Ishikawa (cell line): Measurements from ENCODE around the gene TMEM161A.

Experiments
- CEBPB ChIP-seq: IDR thresholded peaks from 2 replicates; pipeline ENCODE4 v1.6.1; 2012
- CREB1 ChIP-seq: IDR thresholded peaks from 2 replicates; pipeline ENCODE4 v1.6.1; 2012; ENCODE audit warnings: low read depth
- EGR1 ChIP-seq: IDR thresholded peaks from 2 replicates; pipeline ENCODE4 v1.6.1; 2012
- EP300 ChIP-seq: IDR thresholded peaks from 2 replicates; pipeline ENCODE4 v1.6.1; 2012; ENCODE audit warnings: borderline replicate concordance
- FOXM1 ChIP-seq: IDR thresholded peaks from 2 replicates; pipeline ENCODE4 v1.6.1; 2012; ENCODE audit warnings: low read depth, borderline replicate concordance
- MAX ChIP-seq: IDR thresholded peaks from 2 replicates; pipeline ENCODE4 v1.6.1; 2012
- NFIC ChIP-seq: IDR thresholded peaks from 2 replicates; pipeline ENCODE4 v1.6.1; 2012
- RAD21 ChIP-seq: IDR thresholded peaks from 2 replicates; pipeline ENCODE4 v1.6.1; 2012; ENCODE audit warnings: low read depth
- REST ChIP-seq: IDR thresholded peaks from 2 replicates; pipeline ENCODE4 v1.6.1; 2012; ENCODE audit warnings: low read depth, mild to moderate bottlenecking
- TAF1 ChIP-seq: IDR thresholded peaks from 2 replicates; pipeline ENCODE4 v1.6.1; 2012; ENCODE audit warnings: low read depth, mild to moderate bottlenecking
- TCF12 ChIP-seq: IDR thresholded peaks from 2 replicates; pipeline ENCODE4 v1.6.1; 2012; ENCODE audit warnings: low read depth
- TEAD4 ChIP-seq: IDR thresholded peaks from 2 replicates; pipeline ENCODE4 v1.6.1; 2012
- USF1 ChIP-seq: IDR thresholded peaks from 2 replicates; pipeline ENCODE4 v1.6.1; 2012
- YY1 ChIP-seq: IDR thresholded peaks from 2 replicates; pipeline ENCODE4 v1.6.1; 2012; ENCODE audit warnings: low read depth
- ZBTB7A ChIP-seq: IDR thresholded peaks from 2 replicates; pipeline ENCODE4 v1.6.1; 2012; ENCODE audit warnings: low read depth

The TMEM161A gene

DNA sequence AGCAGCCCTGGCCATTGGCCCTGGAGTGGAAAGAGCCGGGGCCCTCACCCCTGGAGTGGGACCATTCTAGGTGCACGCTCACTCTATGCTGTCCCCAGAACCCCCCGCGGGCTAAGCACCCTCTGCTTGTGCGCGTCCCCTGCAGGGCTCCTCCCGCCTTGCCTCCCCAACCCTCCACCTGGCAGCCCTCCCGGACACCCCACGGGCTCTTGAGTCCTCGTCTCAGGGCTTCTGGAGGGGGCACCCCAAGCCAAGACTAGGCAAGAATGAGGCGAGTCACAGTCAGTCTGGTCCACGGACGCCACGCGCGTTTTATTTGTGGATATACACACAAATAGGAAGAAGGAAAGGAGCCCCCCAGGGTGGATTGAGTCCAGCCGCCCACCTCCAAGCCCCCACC, 7.0 kb upstream of the TMEM161A start:
- TF ChIP-seq ZBTB7A (no peak), REST (no peak), NFIC (no peak), EGR1 (no peak), FOXM1 (no peak), MAX (no peak), EP300 (no peak), USF1 (no peak), CEBPB (no peak), TAF1 (no peak), RAD21 (no peak), TCF12 (no peak), YY1 (no peak)

GRCh38 chr19:19142347-19142746, 4.1 kb upstream of the TMEM161A start:
- TF ChIP-seq TEAD4 (no peak), EP300 (no peak), EGR1 (no peak), RAD21 (no peak), TAF1 (no peak), USF1 (no peak), MAX (no peak), NFIC (no peak), REST (no peak), CREB1 (no peak), ZBTB7A (no peak), FOXM1 (no peak), CEBPB (no peak), YY1 (no peak), TCF12 (no peak)

DNA sequence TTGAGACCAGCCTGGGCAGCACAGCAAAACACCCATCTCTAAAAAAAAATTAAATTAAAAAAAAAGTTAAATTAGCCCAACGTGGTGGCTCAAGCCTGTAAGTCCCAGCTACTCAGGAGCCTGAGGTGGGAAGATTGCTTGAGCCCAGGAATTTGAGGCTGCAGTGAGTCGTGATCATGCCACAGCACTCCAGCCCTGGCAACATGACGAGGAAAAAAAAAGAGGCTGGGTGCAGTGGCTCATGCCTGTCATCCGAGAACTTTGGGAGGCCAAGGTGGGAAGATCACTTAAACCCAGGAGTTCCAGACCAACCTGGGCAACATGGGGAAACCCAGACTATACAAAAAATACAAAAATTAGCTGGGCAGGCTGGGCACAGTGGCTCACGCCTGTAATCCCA, 2.2 kb upstream of the TMEM161A start:
- TF ChIP-seq REST: no peak
- no peak for TF ChIP-seq CEBPB
- no peak for TF ChIP-seq YY1
- TF ChIP-seq EP300: no peak
- no peak for TF ChIP-seq EGR1
- no peak for TF ChIP-seq TCF12
- no peak for TF ChIP-seq CREB1
- no peak for TF ChIP-seq RAD21

DNA sequence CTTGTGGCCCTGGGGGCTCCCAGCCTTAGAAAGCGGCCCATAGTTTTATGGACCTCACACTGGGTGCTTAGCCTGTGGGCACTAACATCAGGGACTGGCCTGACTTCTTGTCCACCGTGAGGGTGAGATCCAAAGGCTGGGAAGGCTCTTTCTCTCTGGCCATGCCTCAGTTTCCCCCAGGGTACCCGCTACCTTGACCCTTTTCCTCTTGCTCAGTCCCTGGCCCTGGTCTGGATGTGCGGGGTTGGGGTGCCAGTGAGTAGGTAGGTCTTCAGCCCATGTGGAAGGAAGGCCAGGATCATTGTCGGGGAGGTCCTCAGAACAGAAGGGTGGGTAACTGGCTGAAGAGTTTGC, 1.6 kb upstream of the TMEM161A start:
- TF ChIP-seq REST: no peak
- no peak for TF ChIP-seq FOXM1
- no peak for TF ChIP-seq ZBTB7A
- TF ChIP-seq TEAD4: no peak
